Brain microvascular endothelial cell (primary cell): ENCODE measurements around the gene RAB39B.

Experiments
- DNase-seq: peaks from one replicate; pipeline ENCODE4 v3.0.0-alpha.2; 2020
- H3K27ac ChIP-seq: fragments of 250-450 bp; sonication (Bioruptor Pico); 2 replicates; pipeline ENCODE4 v1.5.1; 2020; ENCODE audit warnings: mild to moderate bottlenecking, moderate library complexity
- H3K27me3 ChIP-seq: fragments of 250-450 bp; sonication (Bioruptor Pico); replicated peaks from 2 replicates; pipeline ENCODE4 v1.5.1; 2020; ENCODE audit warnings: mild to moderate bottlenecking
- H3K36me3 ChIP-seq: fragments of 250-450 bp; sonication (Bioruptor Pico); replicated peaks from 2 replicates; pipeline ENCODE4 v1.5.1; 2020; ENCODE audit warnings: mild to moderate bottlenecking
- H3K4me3 ChIP-seq: 2 replicates; pipeline ENCODE4 v1.5.1; 2011; ENCODE audit warnings: low read depth, mild to moderate bottlenecking, control low read depth, low read length, moderate library complexity
- CTCF ChIP-seq: IDR thresholded peaks from 2 replicates; pipeline ENCODE4 v1.5.1; 2011; ENCODE audit warnings: low read depth, mild to moderate bottlenecking, moderate library complexity, low read length, control low read depth, inconsistent platforms; ENCODE audit errors: missing control alignments
- in situ Hi-C: cut with HindIII; loops from 2 replicates; pipeline ENCODE4 v1.10.0; 2017; ENCODE audit warnings: low sequenced_read_pairs, low pct_ligation_motif_present

The RAB39B gene

GRCh38 chrX:155266439-155266838 lies 2.1 kb upstream of the RAB39B start:
- in situ Hi-C loops: no loop called here
- no peak for DNase-seq
- Histone ChIP-seq H3K27ac (no peak overlapping the region), H3K27me3 (no peaks in the 10 kb centered on the region), H3K36me3 (no peaks in the 10 kb centered on the region), H3K4me3 (no peak overlapping the region)
- no peak for TF ChIP-seq CTCF

GRCh38 chrX:155262970-155263754 lies 1.1 kb downstream of the RAB39B start:
- H3K27ac ChIP-seq: no peak overlapping the region
- no peak overlapping the region for H3K4me3 ChIP-seq
- no peaks in the 10 kb centered on the region for H3K27me3 ChIP-seq
- no peak for DNase-seq
- no peaks in the 10 kb centered on the region for H3K36me3 ChIP-seq
- in situ Hi-C loops: no loop called here
- no peak for TF ChIP-seq CTCF

GRCh38 chrX:155259752-155260151 lies 4.5 kb downstream of the RAB39B start:
- H3K27me3 ChIP-seq: no peaks in the 10 kb centered on the region
- no peaks in the 10 kb centered on the region for H3K36me3 ChIP-seq
- in situ Hi-C loops: no loop called here
- H3K27ac ChIP-seq: no peak overlapping the region
- H3K4me3 ChIP-seq: no peak overlapping the region
- no peak for TF ChIP-seq CTCF
- DNase-seq: no peak

GRCh38 chrX:155251391-155251790 lies 12.9 kb downstream of the RAB39B start:
- H3K27me3 ChIP-seq: no peaks in the 10 kb centered on the region
- H3K27ac ChIP-seq: no peak overlapping the region
- H3K36me3 ChIP-seq: no peaks in the 10 kb centered on the region
- no peak overlapping the region for H3K4me3 ChIP-seq
- no peak for DNase-seq
- no peak for TF ChIP-seq CTCF
- in situ Hi-C loops: no loop called here

- in situ Hi-C loops: no loop called here
- DNase-seq: no peak
- TF ChIP-seq CTCF: no peak
These were observed 16.8 kb downstream of the RAB39B start for GRCh38 chrX:155247497-155247896.

GRCh38 chrX:155246748-155247147 lies 17.5 kb downstream of the RAB39B start:
- Histone ChIP-seq H3K27ac (no peak overlapping the region), H3K27me3 (no peaks in the 10 kb centered on the region), H3K4me3 (no peak overlapping the region), H3K36me3 (no peaks in the 10 kb centered on the region)
- no peak for TF ChIP-seq CTCF
- no peak for DNase-seq
- in situ Hi-C loops: no loop called here

More at GRCh38 chrX:155247497-155247896, 16.8 kb downstream of the RAB39B start:
- H3K36me3 ChIP-seq: no peaks in the 10 kb centered on the region
- H3K27ac ChIP-seq: no peak overlapping the region
- no peak overlapping the region for H3K4me3 ChIP-seq
- H3K27me3 ChIP-seq: no peaks in the 10 kb centered on the region
